AG08396 (cell line): ENCODE results near the gene GCNT2.
"Not testable (repeated sequence)": the region's sequence is repeated elsewhere in the genome, so short reads cannot be mapped to it uniquely, and the experiment has no call there.

Experiments
- DNase-seq: peaks from one replicate; pipeline ENCODE4 v3.0.0; 2012; ENCODE audit warnings: low spot score, mixed read lengths

GCNT2 gene

GRCh38 chr6:10521104-10521808 lies at the start of gene GCNT2:
Gene GCNT2, plus strand, starts transcription at chr6:10521351. Its CDS starts 7,561 bp downstream, at chr6:10528912.
- DNase-seq, result no peak

GRCh38 chr6:10472634-10473033 lies 48.5 kb upstream of the GCNT2 start:
- DNase-seq, result no peak

- DNase-seq, result peak; percentile 61
These were observed 42.7 kb upstream of the GCNT2 start for GRCh38 chr6:10478187-10479040.

- no peak for DNase-seq
These were observed 41.0 kb upstream of the GCNT2 start for GRCh38 chr6:10479939-10480700.

- DNase-seq, result no peak
These were observed 40.0 kb upstream of the GCNT2 start for GRCh38 chr6:10481101-10481500.

- no peak for DNase-seq
These were observed 38.4 kb upstream of the GCNT2 start for GRCh38 chr6:10482636-10483257.

- no peak for DNase-seq
These were observed 36.2 kb upstream of the GCNT2 start for GRCh38 chr6:10484912-10485311.

- DNase-seq, result no peak
These were observed 35.7 kb upstream of the GCNT2 start for GRCh38 chr6:10485406-10485805.

- DNase-seq, result no peak
These were observed 34.9 kb upstream of the GCNT2 start for GRCh38 chr6:10486215-10486614.

GRCh38 chr6:10486944-10487588 lies 34.1 kb upstream of the GCNT2 start:
- DNase-seq, result not testable (repeated sequence)

- DNase-seq, result no peak
These were observed 33.4 kb upstream of the GCNT2 start for GRCh38 chr6:10487668-10488327.

GRCh38 chr6:10491463-10491862 lies 29.7 kb upstream of the GCNT2 start:
- DNase-seq, result no peak

GRCh38 chr6:10491905-10492304 lies 29.2 kb upstream of the GCNT2 start:
- DNase-seq, result not testable (repeated sequence)

GRCh38 chr6:10495029-10495428 lies 26.1 kb upstream of the GCNT2 start:
- DNase-seq, result no peak

- DNase-seq, result no peak
These were observed 15.6 kb upstream of the GCNT2 start for GRCh38 chr6:10505529-10505928.

- DNase-seq, result no peak
These were observed 13.9 kb upstream of the GCNT2 start for GRCh38 chr6:10507298-10507697.

- DNase-seq, result no peak
These were observed 13.4 kb upstream of the GCNT2 start for GRCh38 chr6:10507715-10508114.

- DNase-seq, result peak; percentile 55
These were observed 10.4 kb upstream of the GCNT2 start for GRCh38 chr6:10510592-10511367.

- DNase-seq, result no peak
These were observed 9.7 kb upstream of the GCNT2 start for GRCh38 chr6:10511477-10511876.

- DNase-seq, result no peak
These were observed 7.6 kb upstream of the GCNT2 start for GRCh38 chr6:10513544-10513943.
